GM23338 (cell line): ENCODE measurements around the gene MSL3B.

ENCODE experiments used
- CREB1 ChIP-seq: fragments of 250-450 bp; sonication (Bioruptor Pico); IDR thresholded peaks from 2 replicates; pipeline ENCODE4 v1.5.0; 2020; ENCODE audit warnings: low read depth, mild to moderate bottlenecking, moderate library complexity
- EZH2 ChIP-seq: fragments of 200-600 bp; sonication (generic); IDR thresholded peaks from one replicate; pipeline ENCODE4 v1.8.0; 2017; ENCODE audit warnings: antibody characterized with exemption, mild to moderate bottlenecking, low read depth; ENCODE audit not compliant: unreplicated experiment
- EZH2phosphoT487 ChIP-seq: fragments of 200-600 bp; sonication (generic); IDR thresholded peaks from one replicate; pipeline ENCODE4 v1.8.1; 2018; ENCODE audit warnings: antibody characterized with exemption; ENCODE audit not compliant: unreplicated experiment
- JUNB ChIP-seq: IDR thresholded peaks from one replicate; pipeline ENCODE4 v1.6.1; 2016; ENCODE audit warnings: antibody characterized with exemption; ENCODE audit not compliant: unreplicated experiment
- NANOG ChIP-seq: IDR thresholded peaks from 2 replicates; pipeline ENCODE4 v1.6.1; 2016; ENCODE audit warnings: antibody characterized with exemption, borderline replicate concordance
- POLR2AphosphoS5 ChIP-seq: IDR thresholded peaks from 2 replicates; pipeline ENCODE4 v1.6.1; 2016; ENCODE audit warnings: antibody characterized with exemption, low read depth
- STAT1 ChIP-seq: IDR thresholded peaks from one replicate; pipeline ENCODE4 v1.6.1; 2016; ENCODE audit warnings: antibody characterized with exemption; ENCODE audit not compliant: unreplicated experiment
- ZNF114 ChIP-seq: fragments of 250-450 bp; sonication (Bioruptor Pico); IDR thresholded peaks from 2 replicates; pipeline ENCODE4 v1.5.0; 2020; ENCODE audit warnings: mild to moderate bottlenecking, moderate library complexity
- ZNF331 ChIP-seq: fragments of 250-450 bp; sonication (Bioruptor Pico); IDR thresholded peaks from 2 replicates; pipeline ENCODE4 v1.5.0; 2020; ENCODE audit warnings: low read depth, mild to moderate bottlenecking, moderate library complexity
- TF ChIP-seq, protein P1 (sequence below), 2 experiments: fragments of 200-600 bp in 1 of 2; sonication (generic) in 1 of 2; conservative IDR thresholded peaks; 2 replicates each; pipeline versions ENCODE4 v1.5.1 to v1.6.1; 2016 to 2017; ENCODE audit warnings: antibody characterized with exemption in 2 of 2, low read depth in 2 of 2, mild to moderate bottlenecking in 2 of 2, moderate library complexity in 1 of 2
- TF ChIP-seq, protein P2 (sequence below): IDR thresholded peaks from one replicate; pipeline ENCODE4 v1.6.1; 2018; ENCODE audit warnings: antibody characterized with exemption; ENCODE audit not compliant: unreplicated experiment
- TF ChIP-seq, protein P3 (sequence below): IDR thresholded peaks from 2 replicates; pipeline ENCODE4 v1.6.1; 2016; ENCODE audit warnings: antibody characterized with exemption
- TF ChIP-seq, protein P4 (sequence below): fragments of 250-450 bp; sonication (Bioruptor Pico); IDR thresholded peaks from 2 replicates; pipeline ENCODE4 v1.5.0; 2020; ENCODE audit warnings: mild to moderate bottlenecking, moderate library complexity

DNA sequence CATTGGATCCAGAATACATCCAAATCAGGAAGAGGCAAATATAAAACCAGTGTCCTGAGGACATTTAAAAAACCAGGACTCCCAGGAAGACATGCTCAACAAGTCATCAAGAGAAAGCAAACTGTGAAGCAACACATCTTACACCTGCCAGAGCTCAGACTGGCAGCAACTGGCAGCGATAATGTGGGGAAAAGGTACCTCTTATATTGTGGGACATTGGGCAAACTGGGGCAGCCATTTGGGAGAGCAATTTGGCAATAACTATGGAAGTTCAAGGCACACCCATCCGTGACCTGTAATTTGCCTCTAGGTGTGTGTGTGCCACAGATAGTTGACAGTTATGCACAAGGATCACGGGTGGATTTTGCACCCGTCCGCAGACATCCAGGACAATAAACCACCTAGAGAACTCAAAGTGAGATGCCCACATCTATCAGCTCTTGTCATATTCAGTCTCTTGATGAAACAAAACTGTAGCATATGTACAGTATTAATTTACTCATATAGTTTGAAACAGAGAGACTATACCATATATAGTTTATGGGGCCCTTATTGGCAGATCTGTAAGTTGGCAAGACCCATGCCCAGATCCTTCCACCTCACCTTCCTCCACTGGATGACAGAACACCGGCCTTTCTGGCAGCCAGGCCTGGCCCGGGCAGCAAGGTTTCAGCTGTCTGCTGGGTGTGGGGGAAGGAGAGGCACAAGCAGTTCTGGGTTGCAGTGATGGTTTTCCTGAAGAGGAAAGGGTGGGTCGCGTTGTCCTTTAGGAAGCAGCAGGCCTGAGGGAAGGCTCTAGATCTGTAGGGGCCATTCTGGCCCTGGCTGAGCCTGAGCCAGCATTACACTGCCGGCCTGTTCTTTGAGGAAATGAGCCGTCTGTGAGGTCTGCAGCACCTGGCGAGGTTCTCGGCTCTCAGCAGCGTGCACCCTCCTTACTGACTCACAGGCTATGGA is 32.7 kb downstream of the MSL3B start:
- TF ChIP-seq EZH2phosphoT487 (no peak), POLR2AphosphoS5 (no peak), EZH2 (no peak), CREB1 (no peak), JUNB (no peak), NANOG (no peak), ZNF331 (CRISPR knock-in tag) (no peak), ZNF114 (CRISPR knock-in tag) (no peak), STAT1 (no peak)
- TF ChIP-seq, protein P1, sequence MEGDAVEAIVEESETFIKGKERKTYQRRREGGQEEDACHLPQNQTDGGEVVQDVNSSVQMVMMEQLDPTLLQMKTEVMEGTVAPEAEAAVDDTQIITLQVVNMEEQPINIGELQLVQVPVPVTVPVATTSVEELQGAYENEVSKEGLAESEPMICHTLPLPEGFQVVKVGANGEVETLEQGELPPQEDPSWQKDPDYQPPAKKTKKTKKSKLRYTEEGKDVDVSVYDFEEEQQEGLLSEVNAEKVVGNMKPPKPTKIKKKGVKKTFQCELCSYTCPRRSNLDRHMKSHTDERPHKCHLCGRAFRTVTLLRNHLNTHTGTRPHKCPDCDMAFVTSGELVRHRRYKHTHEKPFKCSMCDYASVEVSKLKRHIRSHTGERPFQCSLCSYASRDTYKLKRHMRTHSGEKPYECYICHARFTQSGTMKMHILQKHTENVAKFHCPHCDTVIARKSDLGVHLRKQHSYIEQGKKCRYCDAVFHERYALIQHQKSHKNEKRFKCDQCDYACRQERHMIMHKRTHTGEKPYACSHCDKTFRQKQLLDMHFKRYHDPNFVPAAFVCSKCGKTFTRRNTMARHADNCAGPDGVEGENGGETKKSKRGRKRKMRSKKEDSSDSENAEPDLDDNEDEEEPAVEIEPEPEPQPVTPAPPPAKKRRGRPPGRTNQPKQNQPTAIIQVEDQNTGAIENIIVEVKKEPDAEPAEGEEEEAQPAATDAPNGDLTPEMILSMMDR (conservative IDR thresholded peaks at IDR 0.05; ENCODE audit: low read depth in 2 of 2): no peak
- TF ChIP-seq, protein P2, sequence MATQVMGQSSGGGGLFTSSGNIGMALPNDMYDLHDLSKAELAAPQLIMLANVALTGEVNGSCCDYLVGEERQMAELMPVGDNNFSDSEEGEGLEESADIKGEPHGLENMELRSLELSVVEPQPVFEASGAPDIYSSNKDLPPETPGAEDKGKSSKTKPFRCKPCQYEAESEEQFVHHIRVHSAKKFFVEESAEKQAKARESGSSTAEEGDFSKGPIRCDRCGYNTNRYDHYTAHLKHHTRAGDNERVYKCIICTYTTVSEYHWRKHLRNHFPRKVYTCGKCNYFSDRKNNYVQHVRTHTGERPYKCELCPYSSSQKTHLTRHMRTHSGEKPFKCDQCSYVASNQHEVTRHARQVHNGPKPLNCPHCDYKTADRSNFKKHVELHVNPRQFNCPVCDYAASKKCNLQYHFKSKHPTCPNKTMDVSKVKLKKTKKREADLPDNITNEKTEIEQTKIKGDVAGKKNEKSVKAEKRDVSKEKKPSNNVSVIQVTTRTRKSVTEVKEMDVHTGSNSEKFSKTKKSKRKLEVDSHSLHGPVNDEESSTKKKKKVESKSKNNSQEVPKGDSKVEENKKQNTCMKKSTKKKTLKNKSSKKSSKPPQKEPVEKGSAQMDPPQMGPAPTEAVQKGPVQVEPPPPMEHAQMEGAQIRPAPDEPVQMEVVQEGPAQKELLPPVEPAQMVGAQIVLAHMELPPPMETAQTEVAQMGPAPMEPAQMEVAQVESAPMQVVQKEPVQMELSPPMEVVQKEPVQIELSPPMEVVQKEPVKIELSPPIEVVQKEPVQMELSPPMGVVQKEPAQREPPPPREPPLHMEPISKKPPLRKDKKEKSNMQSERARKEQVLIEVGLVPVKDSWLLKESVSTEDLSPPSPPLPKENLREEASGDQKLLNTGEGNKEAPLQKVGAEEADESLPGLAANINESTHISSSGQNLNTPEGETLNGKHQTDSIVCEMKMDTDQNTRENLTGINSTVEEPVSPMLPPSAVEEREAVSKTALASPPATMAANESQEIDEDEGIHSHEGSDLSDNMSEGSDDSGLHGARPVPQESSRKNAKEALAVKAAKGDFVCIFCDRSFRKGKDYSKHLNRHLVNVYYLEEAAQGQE: no peak
- TF ChIP-seq, protein P3, sequence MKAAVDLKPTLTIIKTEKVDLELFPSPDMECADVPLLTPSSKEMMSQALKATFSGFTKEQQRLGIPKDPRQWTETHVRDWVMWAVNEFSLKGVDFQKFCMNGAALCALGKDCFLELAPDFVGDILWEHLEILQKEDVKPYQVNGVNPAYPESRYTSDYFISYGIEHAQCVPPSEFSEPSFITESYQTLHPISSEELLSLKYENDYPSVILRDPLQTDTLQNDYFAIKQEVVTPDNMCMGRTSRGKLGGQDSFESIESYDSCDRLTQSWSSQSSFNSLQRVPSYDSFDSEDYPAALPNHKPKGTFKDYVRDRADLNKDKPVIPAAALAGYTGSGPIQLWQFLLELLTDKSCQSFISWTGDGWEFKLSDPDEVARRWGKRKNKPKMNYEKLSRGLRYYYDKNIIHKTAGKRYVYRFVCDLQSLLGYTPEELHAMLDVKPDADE: no peak
- TF ChIP-seq, protein P4, sequence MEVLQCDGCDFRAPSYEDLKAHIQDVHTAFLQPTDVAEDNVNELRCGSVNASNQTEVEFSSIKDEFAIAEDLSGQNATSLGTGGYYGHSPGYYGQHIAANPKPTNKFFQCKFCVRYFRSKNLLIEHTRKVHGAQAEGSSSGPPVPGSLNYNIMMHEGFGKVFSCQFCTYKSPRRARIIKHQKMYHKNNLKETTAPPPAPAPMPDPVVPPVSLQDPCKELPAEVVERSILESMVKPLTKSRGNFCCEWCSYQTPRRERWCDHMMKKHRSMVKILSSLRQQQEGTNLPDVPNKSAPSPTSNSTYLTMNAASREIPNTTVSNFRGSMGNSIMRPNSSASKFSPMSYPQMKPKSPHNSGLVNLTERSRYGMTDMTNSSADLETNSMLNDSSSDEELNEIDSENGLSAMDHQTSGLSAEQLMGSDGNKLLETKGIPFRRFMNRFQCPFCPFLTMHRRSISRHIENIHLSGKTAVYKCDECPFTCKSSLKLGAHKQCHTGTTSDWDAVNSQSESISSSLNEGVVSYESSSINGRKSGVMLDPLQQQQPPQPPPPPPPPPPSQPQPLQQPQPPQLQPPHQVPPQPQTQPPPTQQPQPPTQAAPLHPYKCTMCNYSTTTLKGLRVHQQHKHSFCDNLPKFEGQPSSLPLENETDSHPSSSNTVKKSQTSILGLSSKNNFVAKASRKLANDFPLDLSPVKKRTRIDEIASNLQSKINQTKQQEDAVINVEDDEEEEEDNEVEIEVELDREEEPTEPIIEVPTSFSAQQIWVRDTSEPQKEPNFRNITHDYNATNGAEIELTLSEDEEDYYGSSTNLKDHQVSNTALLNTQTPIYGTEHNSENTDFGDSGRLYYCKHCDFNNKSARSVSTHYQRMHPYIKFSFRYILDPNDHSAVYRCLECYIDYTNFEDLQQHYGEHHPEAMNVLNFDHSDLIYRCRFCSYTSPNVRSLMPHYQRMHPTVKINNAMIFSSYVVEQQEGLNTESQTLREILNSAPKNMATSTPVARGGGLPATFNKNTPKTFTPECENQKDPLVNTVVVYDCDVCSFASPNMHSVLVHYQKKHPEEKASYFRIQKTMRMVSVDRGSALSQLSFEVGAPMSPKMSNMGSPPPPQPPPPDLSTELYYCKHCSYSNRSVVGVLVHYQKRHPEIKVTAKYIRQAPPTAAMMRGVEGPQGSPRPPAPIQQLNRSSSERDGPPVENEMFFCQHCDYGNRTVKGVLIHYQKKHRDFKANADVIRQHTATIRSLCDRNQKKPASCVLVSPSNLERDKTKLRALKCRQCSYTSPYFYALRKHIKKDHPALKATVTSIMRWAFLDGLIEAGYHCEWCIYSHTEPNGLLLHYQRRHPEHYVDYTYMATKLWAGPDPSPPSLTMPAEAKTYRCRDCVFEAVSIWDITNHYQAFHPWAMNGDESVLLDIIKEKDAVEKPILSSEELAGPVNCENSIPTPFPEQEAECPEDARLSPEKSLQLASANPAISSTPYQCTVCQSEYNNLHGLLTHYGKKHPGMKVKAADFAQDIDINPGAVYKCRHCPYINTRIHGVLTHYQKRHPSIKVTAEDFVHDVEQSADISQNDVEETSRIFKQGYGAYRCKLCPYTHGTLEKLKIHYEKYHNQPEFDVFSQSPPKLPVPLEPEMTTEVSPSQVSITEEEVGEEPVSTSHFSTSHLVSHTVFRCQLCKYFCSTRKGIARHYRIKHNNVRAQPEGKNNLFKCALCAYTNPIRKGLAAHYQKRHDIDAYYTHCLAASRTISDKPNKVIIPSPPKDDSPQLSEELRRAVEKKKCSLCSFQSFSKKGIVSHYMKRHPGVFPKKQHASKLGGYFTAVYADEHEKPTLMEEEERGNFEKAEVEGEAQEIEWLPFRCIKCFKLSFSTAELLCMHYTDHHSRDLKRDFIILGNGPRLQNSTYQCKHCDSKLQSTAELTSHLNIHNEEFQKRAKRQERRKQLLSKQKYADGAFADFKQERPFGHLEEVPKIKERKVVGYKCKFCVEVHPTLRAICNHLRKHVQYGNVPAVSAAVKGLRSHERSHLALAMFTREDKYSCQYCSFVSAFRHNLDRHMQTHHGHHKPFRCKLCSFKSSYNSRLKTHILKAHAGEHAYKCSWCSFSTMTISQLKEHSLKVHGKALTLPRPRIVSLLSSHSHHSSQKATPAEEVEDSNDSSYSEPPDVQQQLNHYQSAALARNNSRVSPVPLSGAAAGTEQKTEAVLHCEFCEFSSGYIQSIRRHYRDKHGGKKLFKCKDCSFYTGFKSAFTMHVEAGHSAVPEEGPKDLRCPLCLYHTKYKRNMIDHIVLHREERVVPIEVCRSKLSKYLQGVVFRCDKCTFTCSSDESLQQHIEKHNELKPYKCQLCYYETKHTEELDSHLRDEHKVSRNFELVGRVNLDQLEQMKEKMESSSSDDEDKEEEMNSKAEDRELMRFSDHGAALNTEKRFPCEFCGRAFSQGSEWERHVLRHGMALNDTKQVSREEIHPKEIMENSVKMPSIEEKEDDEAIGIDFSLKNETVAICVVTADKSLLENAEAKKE (CRISPR knock-in tag): no peak
